HPDE6-E6E7 (cell line): ENCODE data around the gene TTN.

Experiments
- DNase-seq: peaks from one replicate; pipeline ENCODE4 v3.0.0; 2011; ENCODE audit warnings: missing footprints; ENCODE audit errors: extremely low spot score

TTN gene

GRCh38 chr2:178734518-178734917, 72.7 kb downstream of the TTN start:
- DNase-seq, result no peak

- no peak for DNase-seq
Measured at GRCh38 chr2:178733975-178734374, 73.2 kb downstream of the TTN start.

- DNase-seq, result no peak
Measured at GRCh38 chr2:178732913-178733312, 74.3 kb downstream of the TTN start.

GRCh38 chr2:178731300-178731699, 75.9 kb downstream of the TTN start:
- no peak for DNase-seq

- DNase-seq, result no peak
Measured at GRCh38 chr2:178730049-178730448, 77.2 kb downstream of the TTN start.

- DNase-seq, result no peak
Measured at GRCh38 chr2:178723786-178724346, 83.4 kb downstream of the TTN start.

GRCh38 chr2:178722296-178722695, 84.9 kb downstream of the TTN start:
- DNase-seq, result no peak

- no peak for DNase-seq
Measured at GRCh38 chr2:178718988-178719387, 88.2 kb downstream of the TTN start.

- no peak for DNase-seq
Measured at GRCh38 chr2:178718283-178718682, 88.9 kb downstream of the TTN start.

- no peak for DNase-seq
Measured at GRCh38 chr2:178716394-178716793, 90.8 kb downstream of the TTN start.

- no peak for DNase-seq
Measured at GRCh38 chr2:178715366-178715765, 91.9 kb downstream of the TTN start.

GRCh38 chr2:178707476-178707875, 99.7 kb downstream of the TTN start:
- DNase-seq, result no peak

- DNase-seq, result no peak
Measured at GRCh38 chr2:178704876-178705275, 102.3 kb downstream of the TTN start.

- DNase-seq, result no peak
Measured at GRCh38 chr2:178702361-178702760, 104.9 kb downstream of the TTN start.

- peak; percentile 6 for DNase-seq
Measured at GRCh38 chr2:178700922-178701342, 106.3 kb downstream of the TTN start.

GRCh38 chr2:178700136-178700535, 107.1 kb downstream of the TTN start:
- DNase-seq, result no peak

- no peak for DNase-seq
Measured at GRCh38 chr2:178692845-178693244, 114.4 kb downstream of the TTN start.

- no peak for DNase-seq
Measured at GRCh38 chr2:178689808-178690207, 117.4 kb downstream of the TTN start.

GRCh38 chr2:178683877-178684276, 123.3 kb downstream of the TTN start:
- no peak for DNase-seq

GRCh38 chr2:178681081-178681480, 126.1 kb downstream of the TTN start:
- no peak for DNase-seq

GRCh38 chr2:178679891-178680290, 127.3 kb downstream of the TTN start:
- DNase-seq, result no peak

- no peak for DNase-seq
Measured at GRCh38 chr2:178677599-178677998, 129.6 kb downstream of the TTN start.

- DNase-seq, result no peak
Measured at GRCh38 chr2:178676046-178676445, 131.2 kb downstream of the TTN start.

GRCh38 chr2:178674122-178674521, 133.1 kb downstream of the TTN start:
- no peak for DNase-seq
